Measurements from ENCODE around the gene DENND2C.

The DENND2C gene

GRCh38 chr1:114660238-114660637 is 9.6 kb downstream of the DENND2C start:
- Histone ChIP-seq H3K9ac (ENCODE audit: low read depth in 1 of 2, low read length in 2 of 2) (no peak overlapping the region), H3K36me3 (ENCODE audit: control insufficient read depth in 1 of 2, insufficient read depth in 2 of 2, low read length in 2 of 2) (no peaks in the 10 kb centered on the region), H3K27ac (ENCODE audit: low read depth, low read length) (no peak overlapping the region), H3K4me1 (ENCODE audit: control insufficient read depth in 1 of 2, insufficient read depth in 2 of 2, low read length in 2 of 2) (no peaks in the 10 kb centered on the region), H3K9me3 (ENCODE audit: control insufficient read depth in 1 of 2, low read length in 2 of 2) (no peaks in the 10 kb centered on the region), H3K4me3 (ENCODE audit: low read depth in 1 of 2, low read length in 2 of 2) (no peak overlapping the region), H3K27me3 (ENCODE audit: control insufficient read depth in 1 of 2, insufficient read depth in 2 of 2, low read length in 2 of 2) (no peaks in the 10 kb centered on the region)

GRCh38 chr1:114651893-114652292 is 18.0 kb downstream of the DENND2C start:
- Histone ChIP-seq H3K27me3 (ENCODE audit: control insufficient read depth in 1 of 2, insufficient read depth in 2 of 2, low read length in 2 of 2) (no peaks in the 10 kb centered on the region), H3K27ac (ENCODE audit: low read depth, low read length) (no peak overlapping the region), H3K9me3 (ENCODE audit: control insufficient read depth in 1 of 2, low read length in 2 of 2) (no peaks in the 10 kb centered on the region), H3K9ac (ENCODE audit: low read depth in 1 of 2, low read length in 2 of 2) (no peak overlapping the region), H3K4me1 (ENCODE audit: control insufficient read depth in 1 of 2, insufficient read depth in 2 of 2, low read length in 2 of 2) (no peaks in the 10 kb centered on the region), H3K4me3 (ENCODE audit: low read depth in 1 of 2, low read length in 2 of 2) (no peak overlapping the region), H3K36me3 (ENCODE audit: control insufficient read depth in 1 of 2, insufficient read depth in 2 of 2, low read length in 2 of 2) (no peaks in the 10 kb centered on the region)

GRCh38 chr1:114648503-114648902 is 21.3 kb downstream of the DENND2C start:
- H3K27ac ChIP-seq (ENCODE audit: low read depth, low read length), result no peak overlapping the region
- H3K27me3 ChIP-seq (ENCODE audit: control insufficient read depth in 1 of 2, insufficient read depth in 2 of 2, low read length in 2 of 2), result no peaks in the 10 kb centered on the region
- no peaks in the 10 kb centered on the region for H3K36me3 ChIP-seq (ENCODE audit: control insufficient read depth in 1 of 2, insufficient read depth in 2 of 2, low read length in 2 of 2)
- H3K4me3 ChIP-seq (ENCODE audit: low read depth in 1 of 2, low read length in 2 of 2), result no peak overlapping the region
- no peaks in the 10 kb centered on the region for H3K9me3 ChIP-seq (ENCODE audit: control insufficient read depth in 1 of 2, low read length in 2 of 2)
- H3K4me1 ChIP-seq (ENCODE audit: control insufficient read depth in 1 of 2, insufficient read depth in 2 of 2, low read length in 2 of 2), result no peaks in the 10 kb centered on the region
- no peak overlapping the region for H3K9ac ChIP-seq (ENCODE audit: low read depth in 1 of 2, low read length in 2 of 2)

- H3K27ac ChIP-seq (ENCODE audit: low read depth, low read length), result no peak overlapping the region
- H3K4me1 ChIP-seq (ENCODE audit: control insufficient read depth in 1 of 2, insufficient read depth in 2 of 2, low read length in 2 of 2), result no peaks in the 10 kb centered on the region
- no peaks in the 10 kb centered on the region for H3K36me3 ChIP-seq (ENCODE audit: control insufficient read depth in 1 of 2, insufficient read depth in 2 of 2, low read length in 2 of 2)
- no peak overlapping the region for H3K9ac ChIP-seq (ENCODE audit: low read depth in 1 of 2, low read length in 2 of 2)
- H3K9me3 ChIP-seq (ENCODE audit: control insufficient read depth in 1 of 2, low read length in 2 of 2), result no peaks in the 10 kb centered on the region
- H3K4me3 ChIP-seq (ENCODE audit: low read depth in 1 of 2, low read length in 2 of 2), result no peak overlapping the region
- no peaks in the 10 kb centered on the region for H3K27me3 ChIP-seq (ENCODE audit: control insufficient read depth in 1 of 2, insufficient read depth in 2 of 2, low read length in 2 of 2)
These were observed 28.5 kb downstream of the DENND2C start for GRCh38 chr1:114641377-114641776.

DNA sequence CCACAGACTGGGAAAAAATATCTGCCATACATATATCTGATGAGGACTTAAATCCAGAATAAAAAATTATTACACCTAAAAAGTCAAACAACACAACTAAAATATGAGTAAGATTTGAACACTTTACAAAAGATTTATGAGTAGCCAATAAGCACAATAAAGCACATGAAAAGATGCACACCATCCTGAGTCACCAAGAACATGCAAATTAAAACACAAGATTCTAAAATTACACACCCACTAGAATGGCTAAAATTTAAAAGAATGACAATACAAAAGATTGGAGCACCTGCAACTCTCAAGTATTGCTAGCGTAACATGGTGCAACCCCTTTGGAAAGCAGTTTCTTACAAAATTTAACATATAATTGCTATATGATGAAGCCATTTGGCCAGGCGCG is 30.9 kb downstream of the DENND2C start:
- Histone ChIP-seq H3K36me3 (ENCODE audit: control insufficient read depth in 1 of 2, insufficient read depth in 2 of 2, low read length in 2 of 2) (no peaks in the 10 kb centered on the region), H3K9me3 (ENCODE audit: control insufficient read depth in 1 of 2, low read length in 2 of 2) (no peaks in the 10 kb centered on the region), H3K27me3 (ENCODE audit: control insufficient read depth in 1 of 2, insufficient read depth in 2 of 2, low read length in 2 of 2) (no peaks in the 10 kb centered on the region), H3K4me3 (ENCODE audit: low read depth in 1 of 2, low read length in 2 of 2) (no peak overlapping the region), H3K27ac (ENCODE audit: low read depth, low read length) (no peak overlapping the region), H3K4me1 (ENCODE audit: control insufficient read depth in 1 of 2, insufficient read depth in 2 of 2, low read length in 2 of 2) (no peaks in the 10 kb centered on the region), H3K9ac (ENCODE audit: low read depth in 1 of 2, low read length in 2 of 2) (no peak overlapping the region)

GRCh38 chr1:114632427-114632826 is 37.4 kb downstream of the DENND2C start:
- no peaks in the 10 kb centered on the region for H3K4me1 ChIP-seq (ENCODE audit: control insufficient read depth in 1 of 2, insufficient read depth in 2 of 2, low read length in 2 of 2)
- no peak overlapping the region for H3K4me3 ChIP-seq (ENCODE audit: low read depth in 1 of 2, low read length in 2 of 2)
- no peaks in the 10 kb centered on the region for H3K9me3 ChIP-seq (ENCODE audit: control insufficient read depth in 1 of 2, low read length in 2 of 2)
- H3K9ac ChIP-seq (ENCODE audit: low read depth in 1 of 2, low read length in 2 of 2), result no peak overlapping the region
- H3K27ac ChIP-seq (ENCODE audit: low read depth, low read length), result no peak overlapping the region
- no peaks in the 10 kb centered on the region for H3K36me3 ChIP-seq (ENCODE audit: control insufficient read depth in 1 of 2, insufficient read depth in 2 of 2, low read length in 2 of 2)
- no peaks in the 10 kb centered on the region for H3K27me3 ChIP-seq (ENCODE audit: control insufficient read depth in 1 of 2, insufficient read depth in 2 of 2, low read length in 2 of 2)

DNA sequence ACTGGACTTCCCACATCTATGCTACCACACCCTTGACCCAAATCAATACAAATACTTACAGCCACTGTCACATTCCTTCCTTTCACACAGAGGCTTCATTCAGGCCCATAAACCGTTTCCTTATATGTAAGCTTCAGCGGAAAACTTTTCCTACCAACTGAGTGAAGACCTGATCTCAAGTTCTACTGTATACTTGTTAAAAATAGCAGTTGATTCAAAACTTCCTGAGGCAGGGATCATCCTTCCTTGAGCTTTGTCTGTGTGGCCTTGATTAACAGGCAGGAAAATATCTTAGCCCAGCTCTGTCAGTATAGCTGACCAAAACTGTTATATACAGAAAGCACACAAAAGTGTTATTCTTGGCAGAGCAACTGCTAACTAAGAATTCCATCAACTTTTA is 42.7 kb downstream of the DENND2C start:
- no peak overlapping the region for H3K4me3 ChIP-seq (ENCODE audit: low read depth in 1 of 2, low read length in 2 of 2)
- H3K4me1 ChIP-seq (ENCODE audit: control insufficient read depth in 1 of 2, insufficient read depth in 2 of 2, low read length in 2 of 2), result no peaks in the 10 kb centered on the region
- no peaks in the 10 kb centered on the region for H3K9me3 ChIP-seq (ENCODE audit: control insufficient read depth in 1 of 2, low read length in 2 of 2)
- no peak overlapping the region for H3K9ac ChIP-seq (ENCODE audit: low read depth in 1 of 2, low read length in 2 of 2)
- H3K27me3 ChIP-seq (ENCODE audit: control insufficient read depth in 1 of 2, insufficient read depth in 2 of 2, low read length in 2 of 2), result no peaks in the 10 kb centered on the region
- H3K27ac ChIP-seq (ENCODE audit: low read depth, low read length), result no peak overlapping the region
- H3K36me3 ChIP-seq (ENCODE audit: control insufficient read depth in 1 of 2, insufficient read depth in 2 of 2, low read length in 2 of 2), result no peaks in the 10 kb centered on the region

DNA sequence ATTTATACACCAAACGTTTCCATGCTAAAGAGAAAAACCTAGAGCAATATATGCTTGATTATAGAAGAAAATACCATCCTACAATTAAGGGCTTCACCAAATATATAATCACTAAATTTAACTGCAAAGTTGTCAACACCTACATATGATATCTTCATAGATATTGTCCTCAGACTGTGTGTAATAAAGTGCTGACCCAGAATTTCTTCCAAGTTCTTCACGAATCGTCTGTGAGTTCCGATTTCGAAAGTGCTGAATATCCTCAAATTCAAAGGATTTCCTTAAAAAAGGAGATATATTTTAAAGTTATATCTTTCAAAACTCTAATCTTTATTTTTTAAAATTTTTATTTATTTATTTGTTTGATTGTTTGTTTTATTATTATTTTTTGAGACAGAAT is 46.5 kb downstream of the DENND2C start:
- H3K4me3 ChIP-seq (ENCODE audit: low read depth in 1 of 2, low read length in 2 of 2), result no peak overlapping the region
- no peaks in the 10 kb centered on the region for H3K9me3 ChIP-seq (ENCODE audit: control insufficient read depth in 1 of 2, low read length in 2 of 2)
- no peaks in the 10 kb centered on the region for H3K27me3 ChIP-seq (ENCODE audit: control insufficient read depth in 1 of 2, insufficient read depth in 2 of 2, low read length in 2 of 2)
- no peaks in the 10 kb centered on the region for H3K4me1 ChIP-seq (ENCODE audit: control insufficient read depth in 1 of 2, insufficient read depth in 2 of 2, low read length in 2 of 2)
- H3K27ac ChIP-seq (ENCODE audit: low read depth, low read length), result no peak overlapping the region
- H3K36me3 ChIP-seq (ENCODE audit: control insufficient read depth in 1 of 2, insufficient read depth in 2 of 2, low read length in 2 of 2), result no peaks in the 10 kb centered on the region
- no peak overlapping the region for H3K9ac ChIP-seq (ENCODE audit: low read depth in 1 of 2, low read length in 2 of 2)

DNA sequence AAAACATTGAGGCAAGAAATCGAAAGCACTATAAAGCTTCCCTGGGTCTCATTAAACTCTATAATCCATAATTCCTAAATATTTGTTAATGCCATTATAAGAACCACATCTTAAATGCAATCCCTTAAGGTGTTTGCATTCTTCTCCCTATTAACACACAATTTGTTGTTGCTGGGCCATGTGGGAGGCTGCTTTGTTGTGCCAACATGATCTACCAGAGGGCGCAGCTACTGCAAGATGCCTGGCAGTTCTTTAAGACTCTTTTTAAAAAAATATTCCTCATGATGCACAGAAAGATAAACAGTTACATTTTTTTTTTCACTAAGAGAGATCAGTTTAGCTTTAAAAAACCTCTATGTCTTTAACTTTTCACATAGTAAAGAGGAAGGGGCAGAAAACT is 49.4 kb downstream of the DENND2C start:
- Histone ChIP-seq H3K36me3 (ENCODE audit: control insufficient read depth in 1 of 2, insufficient read depth in 2 of 2, low read length in 2 of 2) (no peaks in the 10 kb centered on the region), H3K9ac (ENCODE audit: low read depth in 1 of 2, low read length in 2 of 2) (no peak overlapping the region), H3K4me1 (ENCODE audit: control insufficient read depth in 1 of 2, insufficient read depth in 2 of 2, low read length in 2 of 2) (no peaks in the 10 kb centered on the region), H3K9me3 (ENCODE audit: control insufficient read depth in 1 of 2, low read length in 2 of 2) (no peaks in the 10 kb centered on the region), H3K27me3 (ENCODE audit: control insufficient read depth in 1 of 2, insufficient read depth in 2 of 2, low read length in 2 of 2) (no peaks in the 10 kb centered on the region), H3K4me3 (ENCODE audit: low read depth in 1 of 2, low read length in 2 of 2) (no peak overlapping the region), H3K27ac (ENCODE audit: low read depth, low read length) (no peak overlapping the region)

- Histone ChIP-seq H3K27ac (ENCODE audit: low read depth, low read length) (no peak overlapping the region), H3K9ac (ENCODE audit: low read depth in 1 of 2, low read length in 2 of 2) (no peak overlapping the region), H3K4me3 (ENCODE audit: low read depth in 1 of 2, low read length in 2 of 2) (no peak overlapping the region), H3K9me3 (ENCODE audit: control insufficient read depth in 1 of 2, low read length in 2 of 2) (no peaks in the 10 kb centered on the region), H3K4me1 (ENCODE audit: control insufficient read depth in 1 of 2, insufficient read depth in 2 of 2, low read length in 2 of 2) (no peaks in the 10 kb centered on the region), H3K27me3 (ENCODE audit: control insufficient read depth in 1 of 2, insufficient read depth in 2 of 2, low read length in 2 of 2) (no peaks in the 10 kb centered on the region), H3K36me3 (ENCODE audit: control insufficient read depth in 1 of 2, insufficient read depth in 2 of 2, low read length in 2 of 2) (no peaks in the 10 kb centered on the region)
These were observed 51.2 kb downstream of the DENND2C start for GRCh38 chr1:114618606-114619005.

DNA sequence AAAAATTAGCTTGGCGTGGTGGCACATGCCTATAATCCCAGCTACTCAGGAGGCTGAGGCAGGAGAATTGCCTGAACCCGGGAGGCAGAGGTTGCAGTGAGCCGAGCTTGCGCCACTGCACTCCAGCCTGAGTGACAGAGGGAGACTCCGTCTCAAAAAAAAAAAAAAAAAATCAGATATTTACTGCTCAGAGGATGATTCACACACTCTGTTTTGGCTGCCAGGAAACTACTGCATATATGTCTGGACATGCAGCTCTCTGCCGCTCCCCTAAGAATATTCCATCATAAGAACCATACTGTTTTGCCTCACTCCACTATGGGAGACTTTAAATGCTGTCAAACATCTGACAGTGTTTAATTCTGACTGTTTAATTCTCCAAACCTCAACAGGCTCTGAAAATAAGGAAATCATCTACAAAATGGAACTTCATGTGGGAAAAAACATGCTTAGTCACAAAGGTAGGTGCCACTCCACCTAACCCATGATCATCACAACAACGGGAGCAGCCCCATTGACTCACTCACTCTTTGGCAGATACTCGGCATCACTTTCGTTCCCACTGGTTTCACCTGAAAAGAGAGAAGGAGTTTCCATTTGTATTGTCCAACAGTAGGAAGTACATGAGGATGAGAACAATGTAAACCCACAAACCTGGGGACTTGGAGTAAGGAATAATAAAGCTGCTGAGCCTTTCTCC is 59.2 kb downstream of the DENND2C start:
- Histone ChIP-seq H3K9ac (ENCODE audit: low read depth in 1 of 2, low read length in 2 of 2) (no peak overlapping the region), H3K27me3 (ENCODE audit: control insufficient read depth in 1 of 2, insufficient read depth in 2 of 2, low read length in 2 of 2) (no peaks in the 10 kb centered on the region), H3K4me1 (ENCODE audit: control insufficient read depth in 1 of 2, insufficient read depth in 2 of 2, low read length in 2 of 2) (no peaks in the 10 kb centered on the region), H3K9me3 (ENCODE audit: control insufficient read depth in 1 of 2, low read length in 2 of 2) (no peaks in the 10 kb centered on the region), H3K4me3 (ENCODE audit: low read depth in 1 of 2, low read length in 2 of 2) (no peak overlapping the region), H3K36me3 (ENCODE audit: control insufficient read depth in 1 of 2, insufficient read depth in 2 of 2, low read length in 2 of 2) (no peaks in the 10 kb centered on the region), H3K27ac (ENCODE audit: low read depth, low read length) (no peak overlapping the region)
